ENCODE measurements around the gene SMIM31.

Gene SMIM31

GRCh38 chr4:164730705-164731393 lies 23.1 kb upstream of the SMIM31 start:
- intact Hi-C loops (cut with DNase I; ENCODE audit: low total_unique reads), result no loop called here
- H3K36me3 ChIP-seq, result no peaks in the 10 kb centered on the region
- TF ChIP-seq CTCF (IDR thresholded peaks at IDR 0.05), result no peak
- no peaks in the 10 kb centered on the region for H3K4me1 ChIP-seq
- H3K9me3 ChIP-seq, result no peaks in the 10 kb centered on the region
- H3K27ac ChIP-seq, result no peak overlapping the region
- no peak overlapping the region for H3K4me3 ChIP-seq
- no peak for DNase-seq
- no peaks in the 10 kb centered on the region for H3K27me3 ChIP-seq

DNA sequence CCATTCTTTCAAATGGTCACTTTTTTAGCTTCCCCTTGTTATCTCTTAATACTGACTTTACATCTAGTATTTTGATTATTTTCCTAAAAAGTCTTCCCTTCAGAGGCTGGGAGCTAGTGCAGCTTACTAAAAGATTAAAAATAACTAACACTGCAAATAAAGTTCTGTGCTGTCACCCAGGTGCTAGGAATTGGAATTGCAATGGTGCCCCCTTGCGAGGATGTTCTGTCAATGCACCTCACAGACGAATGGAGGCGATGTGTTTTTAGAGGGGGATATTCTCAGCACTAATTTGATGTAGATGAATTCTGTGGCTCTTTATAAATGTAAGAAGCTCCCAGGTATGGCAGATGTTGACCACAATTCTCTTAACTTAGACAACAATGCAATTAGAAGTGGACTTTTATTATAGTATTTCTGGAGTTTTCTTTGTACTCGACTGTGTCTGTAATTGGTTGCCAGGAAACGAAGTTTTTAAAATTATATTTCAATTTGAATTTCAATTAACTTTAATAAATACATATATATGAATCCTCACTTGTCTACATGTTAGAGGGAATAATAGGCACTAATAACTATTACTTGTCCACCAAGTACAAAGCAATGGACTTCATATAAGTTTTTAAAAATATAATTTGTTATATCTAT lies 22.0 kb upstream of the SMIM31 start:
- no peaks in the 10 kb centered on the region for H3K36me3 ChIP-seq
- DNase-seq, result no peak
- intact Hi-C loops (cut with DNase I; ENCODE audit: low total_unique reads), result no loop called here
- no peak overlapping the region for H3K27ac ChIP-seq
- no peaks in the 10 kb centered on the region for H3K27me3 ChIP-seq
- H3K4me1 ChIP-seq, result no peaks in the 10 kb centered on the region
- no peaks in the 10 kb centered on the region for H3K9me3 ChIP-seq
- no peak overlapping the region for H3K4me3 ChIP-seq
- peak; percentile 68 to 73 for TF ChIP-seq CTCF (IDR thresholded peaks at IDR 0.05)

GRCh38 chr4:164734484-164734883 lies 19.4 kb upstream of the SMIM31 start:
- TF ChIP-seq CTCF (IDR thresholded peaks at IDR 0.05), result no peak
- DNase-seq, result no peak
- H3K27ac ChIP-seq, result no peak overlapping the region
- no peak overlapping the region for H3K4me3 ChIP-seq
- intact Hi-C loops (cut with DNase I; ENCODE audit: low total_unique reads), result no loop called here
- no peaks in the 10 kb centered on the region for H3K36me3 ChIP-seq
- H3K9me3 ChIP-seq, result no peaks in the 10 kb centered on the region
- no peaks in the 10 kb centered on the region for H3K4me1 ChIP-seq
- peaks cover 0 to 3% of the 10 kb centered on the region in 2 donors for H3K27me3 ChIP-seq

- peaks cover 0 to 7% (median 0%) of the 10 kb centered on the region in 3 donors for H3K9me3 ChIP-seq
- intact Hi-C loops (cut with DNase I; ENCODE audit: low total_unique reads), result loop anchor here (10.0 kb wide), 1 partner anchor 1194 kb away; no protein-coding TSS in a partner anchor
- peaks cover 0 to 4% of the 10 kb centered on the region in 2 donors for H3K27me3 ChIP-seq
- no peaks in the 10 kb centered on the region for H3K4me1 ChIP-seq
- no peak for DNase-seq
- peak; percentile 29 to 32 for TF ChIP-seq CTCF (IDR thresholded peaks at IDR 0.05)
- no peak overlapping the region for H3K4me3 ChIP-seq
- H3K36me3 ChIP-seq, result no peaks in the 10 kb centered on the region
- no peak overlapping the region for H3K27ac ChIP-seq
Measured at GRCh38 chr4:164748375-164748774, 5.6 kb upstream of the SMIM31 start.

GRCh38 chr4:164755432-164755831 lies 1.5 kb downstream of the SMIM31 start:
- DNase-seq, result no peak
- H3K27me3 ChIP-seq, result no peaks in the 10 kb centered on the region
- no peak for TF ChIP-seq CTCF (IDR thresholded peaks at IDR 0.05)
- intact Hi-C loops (cut with DNase I; ENCODE audit: low total_unique reads), result no loop called here
- H3K9me3 ChIP-seq, result peaks cover 0 to 7% (median 0%) of the 10 kb centered on the region in 3 donors
- no peak overlapping the region for H3K4me3 ChIP-seq
- H3K27ac ChIP-seq, result no peak overlapping the region
- no peaks in the 10 kb centered on the region for H3K36me3 ChIP-seq
- H3K4me1 ChIP-seq, result no peaks in the 10 kb centered on the region
